Measurements from ENCODE around the gene PINLYP. TPM values are rescaled to one million over a fixed set of nuclear protein-coding genes. Genes with fewer than 3 reads are reported as not detected.

PINLYP gene
- total and polyA plus RNA-seq, 2 donors (not counting 3 experiments of a cell fraction or from before 2014, with no cell fraction given), result 5.5 TPM

GRCh38 chr19:43594081-43594697, 18.6 kb downstream of the PINLYP start:
- POLR2A ChIA-PET, result interaction anchor here (0.7 to 1.1 kb wide), 2 partner anchors 58 to 135 kb away, joined by 4 to 6 read pairs; no protein-coding TSS in a partner anchor
- peak overlapping the region in 1 of 3 experiments; percentile 74 for H3K4me3 ChIP-seq (replicated peaks in 1 of 3; ENCODE audit: insufficient read depth in 1 of 3, low read depth in 1 of 3, low read length in 3 of 3)
- dilution Hi-C loops (cut with MboI; ENCODE audit: extremely low pct_ligation_motif_present, low sequenced_read_pairs), result no loop called here

More at GRCh38 chr19:43594081-43594697, 18.6 kb downstream of the PINLYP start:
- no TSS peak for BruUV-seq (replicated peaks)
- TF ChIP-seq JUN (IDR thresholded peaks at IDR 0.05; ENCODE audit: borderline replicate concordance, insufficient read depth, insufficient read length, low read depth), result no peak
- no peak for TF ChIP-seq MAX (IDR thresholded peaks at IDR 0.05; ENCODE audit: insufficient read depth, insufficient read length)
- no peak for TF ChIP-seq POLR2A (IDR thresholded peaks at IDR 0.05; ENCODE audit: low read depth, low read length)
- no peak for TF ChIP-seq POLR2AphosphoS5 (IDR thresholded peaks at IDR 0.05; ENCODE audit: insufficient read depth, low read depth, low read length)
- TF ChIP-seq FOS (IDR thresholded peaks at IDR 0.05; ENCODE audit: borderline replicate concordance, insufficient read depth, low read length), result no peak
- TF ChIP-seq MYC (IDR thresholded peaks at IDR 0.05; ENCODE audit: low read depth, low read length), result no peak
- TF ChIP-seq EZH2 (IDR thresholded peaks at IDR 0.05; ENCODE audit: borderline replicate concordance, low read depth, low read length, severe bottlenecking), result no peak
- no peak for TF ChIP-seq CTCF (IDR thresholded peaks at IDR 0.05; ENCODE audit: extremely low read depth in 1 of 2, insufficient read depth in 1 of 2, low read depth in 1 of 2, low read length in 2 of 2)
- FAIRE-seq, result no peak
- Histone ChIP-seq H3K9me1 (replicated peaks; ENCODE audit: control insufficient read depth, extremely low read depth, insufficient read depth, low read length) (no peaks in the 10 kb centered on the region), H3K36me3 (ENCODE audit: control insufficient read depth in 2 of 2, extremely low read depth in 1 of 2, insufficient read depth in 2 of 2, low read length in 2 of 2) (peaks cover 12 to 25% of the 10 kb centered on the region in 2 experiments), H3K4me2 (ENCODE audit: insufficient read depth, low read length) (peak overlapping the region; percentile 26), H3K4me1 (ENCODE audit: control insufficient read depth, extremely low read depth, insufficient read depth, low read length) (peaks cover 24% of the 10 kb centered on the region), H3K27me3 (ENCODE audit: control insufficient read depth in 2 of 2, insufficient read depth in 2 of 2, low read length in 2 of 2) (no peaks in the 10 kb centered on the region), H3K27ac (ENCODE audit: insufficient read depth, low read depth, low read length) (no peak overlapping the region), H3K9me3 (replicated peaks; ENCODE audit: control insufficient read depth, insufficient read depth, low read length) (no peaks in the 10 kb centered on the region), H4K20me1 (replicated peaks; ENCODE audit: control insufficient read depth, extremely low read depth, insufficient read depth, low read length) (no peaks in the 10 kb centered on the region), H3K79me2 (ENCODE audit: control insufficient read depth, insufficient read depth, low read length) (peaks cover 40% of the 10 kb centered on the region), H2AFZ (ENCODE audit: low read depth, low read length) (no peak overlapping the region), H3K9ac (replicated peaks; ENCODE audit: extremely low read depth, insufficient read depth, low read length) (no peak overlapping the region)
- DNase-seq (ENCODE audit: low read depth, low spot score), result no peak
- intact Hi-C loops (cut with micrococcal nuclease), result no loop called here
- CTCF ChIA-PET, result interaction anchor here (0.8 to 5.7 kb wide), 28 partner anchors 9 to 216 kb away, joined by 3 to 158 read pairs (median 5); partner anchors contain the start of genes PINLYP, XRCC1 and ZNF575

Data from endothelial cell of umbilical vein (primary cell).